Fibroblast of lung (primary cell): ENCODE measurements around the gene CREBL2. TPM values are rescaled to one million over a fixed set of nuclear protein-coding genes. Genes with fewer than 3 reads are reported as not detected.

Source experiments
- DNase-seq, 2 donors: peaks; one replicate each; pipeline versions ENCODE4 v3.0.0 to v3.0.0-alpha.2; 2010; ENCODE audit warnings: low read depth in 2 of 2
- H2AFZ ChIP-seq: 2 replicates; pipeline ENCODE4 v1.5.1; 2012; ENCODE audit warnings: low read length, control low read depth, inconsistent platforms
- H3K27ac ChIP-seq: 2 replicates; pipeline ENCODE4 v1.5.1; 2011; ENCODE audit warnings: low read length, control low read depth; ENCODE audit not compliant: insufficient read depth
- H3K27me3 ChIP-seq: 2 replicates; pipeline ENCODE4 v1.5.1; 2011; ENCODE audit warnings: mild to moderate bottlenecking, low read length; ENCODE audit not compliant: control insufficient read depth, insufficient read depth
- H3K36me3 ChIP-seq: 2 replicates; pipeline ENCODE4 v1.5.1; 2011; ENCODE audit warnings: low read length; ENCODE audit not compliant: control insufficient read depth, insufficient read depth
- H3K4me1 ChIP-seq: 2 replicates; pipeline ENCODE4 v1.5.1; 2011; ENCODE audit warnings: low read length; ENCODE audit not compliant: control insufficient read depth, insufficient read depth; ENCODE audit errors: extremely low read depth
- H3K4me2 ChIP-seq: 2 replicates; pipeline ENCODE4 v1.5.1; 2011; ENCODE audit warnings: low read length, control low read depth; ENCODE audit not compliant: insufficient read depth; ENCODE audit errors: extremely low read depth
- H3K4me3 ChIP-seq, 4 experiments: fragments of 200-600 bp in 1 of 4; sonication (generic) in 1 of 4; replicated peaks in 1 of 4; 2 replicates each; pipeline ENCODE4 v1.5.1; 2011 to 2016; ENCODE audit warnings: low read length in 4 of 4, low read depth in 3 of 4, mild to moderate bottlenecking in 3 of 4, control low read depth in 2 of 4, inconsistent platforms in 1 of 4, mixed read lengths in 1 of 4; ENCODE audit not compliant: insufficient read depth in 1 of 4; ENCODE audit errors: control extremely low read depth in 1 of 4
- H3K79me2 ChIP-seq: 2 replicates; pipeline ENCODE4 v1.5.1; 2012; ENCODE audit warnings: mild to moderate bottlenecking, low read length, inconsistent platforms; ENCODE audit not compliant: control insufficient read depth, insufficient read depth
- H3K9ac ChIP-seq: 2 replicates; pipeline ENCODE4 v1.5.1; 2011; ENCODE audit warnings: mild to moderate bottlenecking, low read length, control low read depth; ENCODE audit not compliant: insufficient read depth
- H3K9me3 ChIP-seq: 2 replicates; pipeline ENCODE4 v1.5.1; 2012; ENCODE audit warnings: low read depth, low read length; ENCODE audit not compliant: control insufficient read depth, insufficient read depth
- H4K20me1 ChIP-seq: 2 replicates; pipeline ENCODE4 v1.5.1; 2011; ENCODE audit warnings: low read length; ENCODE audit not compliant: control insufficient read depth, insufficient read depth; ENCODE audit errors: extremely low read depth
- CTCF ChIP-seq, 2 donors: IDR thresholded peaks in 1 of 2; conservative IDR thresholded peaks in 1 of 2; 1 replicate in 1 of 2; 2 replicates in 1 of 2; pipeline ENCODE4 v1.5.1; 2011 to 2012; ENCODE audit warnings: low read length in 2 of 2, control low read depth in 1 of 2, inconsistent platforms in 1 of 2, low read depth in 1 of 2, mild to moderate bottlenecking in 1 of 2
- EZH2 ChIP-seq: IDR thresholded peaks from 2 replicates; pipeline ENCODE4 v1.5.1; 2012; ENCODE audit warnings: low read length, control low read depth, mild to moderate bottlenecking; ENCODE audit errors: missing control alignments
- polyA plus RNA-seq, 2 donors: library from polyadenylated mRNA; depleted of rRNA in 1 of 2; stranded (reverse) in 1 of 2; unstranded in 1 of 2; fragments of >200 nt; gene quantifications; 2 replicates each; pipeline ENCODE4 v1.2.1, GENCODE V29; 2011 to 2012; ENCODE audit warnings: missing spikeins in 1 of 2
- total RNA-seq: library from RNA; depleted of rRNA; stranded (reverse); fragments of >200 nt; gene quantifications from 2 replicates; pipeline ENCODE4 v1.2.1, GENCODE V29; 2014

Gene CREBL2
- total and polyA plus RNA-seq, 2 donors (not counting 1 experiment from before 2014, with no cell fraction given): 35.9 to 59.5 TPM

DNA sequence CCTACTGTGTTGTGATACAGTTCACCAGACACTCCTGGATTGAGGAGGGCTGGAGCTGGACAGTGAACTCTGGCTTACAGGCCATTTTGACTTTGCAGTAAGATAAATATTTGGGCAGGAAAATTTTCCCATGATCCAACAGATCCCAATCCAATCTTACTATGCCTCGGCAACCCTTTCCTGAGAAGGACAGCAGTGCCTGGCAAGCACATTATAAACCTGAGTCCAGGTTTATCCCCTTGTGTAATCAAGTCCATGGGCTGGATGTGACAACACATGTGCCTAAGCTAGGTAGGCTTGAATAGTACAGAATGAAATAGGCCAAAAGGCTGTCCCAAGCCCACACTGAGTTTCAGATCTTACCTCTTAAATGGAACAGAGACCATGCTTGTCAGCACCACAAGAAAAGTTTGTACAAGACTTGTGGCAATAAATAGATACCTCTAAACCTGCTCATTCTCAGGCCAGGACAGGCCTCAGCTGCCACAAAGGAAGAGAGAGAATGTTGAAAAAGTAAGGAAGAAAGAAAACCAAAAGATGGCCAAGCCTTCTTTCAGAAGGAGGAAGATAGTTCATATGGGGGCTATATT lies 34.9 kb downstream of the CREBL2 start:
- Histone ChIP-seq H3K4me1 (peaks cover 3% of the 10 kb centered on the region), H3K9me3 (no peaks in the 10 kb centered on the region), H3K4me2 (no peak overlapping the region), H3K9ac (no peak overlapping the region), H3K27ac (peak overlapping the region; percentile 33), H2AFZ (no peak overlapping the region), H4K20me1 (no peaks in the 10 kb centered on the region), H3K36me3 (no peaks in the 10 kb centered on the region), H3K4me3 (no peak overlapping the region), H3K79me2 (no peaks in the 10 kb centered on the region), H3K27me3 (no peaks in the 10 kb centered on the region)
- no peak for TF ChIP-seq CTCF (conservative IDR thresholded peaks at IDR 0.05 in 1 of 2, IDR thresholded peaks at IDR 0.05 in 1 of 2; ENCODE audit: low read depth in 1 of 2, low read length in 2 of 2)
- no peak for TF ChIP-seq EZH2
- no peak for DNase-seq

DNA sequence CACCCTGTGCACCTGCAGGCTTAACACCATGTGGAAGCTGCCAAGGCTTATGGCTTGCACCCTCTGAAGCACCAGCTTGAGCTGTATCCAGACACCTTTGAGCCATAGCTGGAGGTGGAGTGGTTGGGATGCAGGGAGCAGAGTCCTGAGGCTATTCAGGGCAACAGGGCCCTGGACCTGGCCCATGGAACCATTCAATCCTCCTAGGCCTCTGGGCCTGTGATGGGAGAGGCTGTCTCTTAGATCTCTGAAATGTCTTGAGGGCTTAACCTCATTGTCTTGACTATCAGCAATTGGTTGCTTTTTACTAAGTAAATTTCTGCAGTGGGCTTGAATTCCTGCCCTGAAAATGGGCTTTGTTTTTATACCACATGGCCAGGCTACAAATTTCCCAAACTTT lies 36.6 kb downstream of the CREBL2 start:
- no peak for TF ChIP-seq EZH2
- TF ChIP-seq CTCF (conservative IDR thresholded peaks at IDR 0.05 in 1 of 2, IDR thresholded peaks at IDR 0.05 in 1 of 2; ENCODE audit: low read depth in 1 of 2, low read length in 2 of 2): no peak
- Histone ChIP-seq H3K4me3 (no peak overlapping the region), H3K27ac (no peak overlapping the region), H2AFZ (no peak overlapping the region), H3K79me2 (no peaks in the 10 kb centered on the region), H3K27me3 (no peaks in the 10 kb centered on the region), H3K36me3 (no peaks in the 10 kb centered on the region), H3K9ac (no peak overlapping the region), H4K20me1 (no peaks in the 10 kb centered on the region), H3K9me3 (no peaks in the 10 kb centered on the region), H3K4me1 (peaks cover 3% of the 10 kb centered on the region), H3K4me2 (no peak overlapping the region)
- no peak for DNase-seq

DNA sequence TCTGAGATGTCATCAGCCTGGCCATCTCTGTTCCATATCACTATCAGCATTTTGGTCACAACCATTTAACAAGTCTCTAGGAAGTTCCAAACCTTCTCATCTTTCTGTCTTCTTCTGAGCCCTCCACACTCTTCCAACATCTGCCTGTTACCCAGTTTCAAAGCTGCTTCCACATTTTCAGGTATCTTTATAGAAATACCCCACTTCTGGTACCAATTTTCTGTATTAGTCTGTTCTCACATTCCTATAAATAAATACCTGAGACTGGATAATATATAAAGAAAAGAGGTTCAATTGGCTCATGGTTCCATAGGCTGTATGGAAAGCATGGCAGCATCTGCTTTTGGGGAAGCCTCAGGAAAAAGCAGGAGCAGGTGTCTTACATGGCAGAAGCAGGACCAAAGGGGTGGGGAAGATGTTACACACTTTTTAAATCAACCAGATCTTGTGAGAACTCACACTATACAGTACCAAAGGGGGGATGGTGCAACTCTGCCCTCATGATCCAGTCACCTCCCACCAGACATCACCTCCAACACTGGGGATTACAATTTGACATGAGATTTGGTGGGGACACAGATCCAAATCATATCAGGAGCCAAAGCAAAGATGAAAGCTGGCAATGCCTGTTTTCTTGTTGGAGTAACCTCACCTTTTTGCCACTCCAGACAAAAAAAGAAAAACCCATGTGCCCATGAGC lies 37.4 kb downstream of the CREBL2 start:
- no peaks in the 10 kb centered on the region for H3K27me3 ChIP-seq
- H3K4me1 ChIP-seq: peaks cover 3% of the 10 kb centered on the region
- H4K20me1 ChIP-seq: no peaks in the 10 kb centered on the region
- DNase-seq: no peak
- TF ChIP-seq CTCF (conservative IDR thresholded peaks at IDR 0.05 in 1 of 2, IDR thresholded peaks at IDR 0.05 in 1 of 2; ENCODE audit: low read depth in 1 of 2, low read length in 2 of 2): no peak
- H3K9ac ChIP-seq: no peak overlapping the region
- no peaks in the 10 kb centered on the region for H3K36me3 ChIP-seq
- H3K4me2 ChIP-seq: no peak overlapping the region
- no peaks in the 10 kb centered on the region for H3K9me3 ChIP-seq
- no peak overlapping the region for H3K4me3 ChIP-seq
- no peaks in the 10 kb centered on the region for H3K79me2 ChIP-seq
- no peak overlapping the region for H3K27ac ChIP-seq
- H2AFZ ChIP-seq: no peak overlapping the region
